ENCODE results near the gene ACOX3. TPM values are rescaled to one million over a fixed set of nuclear protein-coding genes. Genes with fewer than 3 reads are reported as not detected.

ACOX3 gene
- total and polyA plus RNA-seq, 10 of the 15 experiments (the other 5 are each of a cell fraction or from before 2014, with no cell fraction given), result 2.0 to 24.5 (median 14.0) TPM

- no peak for TF ChIP-seq ZBTB40 (IDR thresholded peaks at IDR 0.05; ENCODE audit: borderline replicate concordance)
- no peak for TF ChIP-seq ZZZ3 (IDR thresholded peaks at IDR 0.05; ENCODE audit: control insufficient read depth, insufficient read length, low read depth)
- TF ChIP-seq FOXM1 (IDR thresholded peaks at IDR 0.05; ENCODE audit: low read depth, low read length), result no peak
- no peak for TF ChIP-seq RCOR1 (conservative IDR thresholded peaks at IDR 0.05; ENCODE audit: low read depth, low read length)
- no peak for TF ChIP-seq ETV6 (conservative IDR thresholded peaks at IDR 0.05 in 1 of 2, IDR thresholded peaks at IDR 0.05 in 1 of 2; ENCODE audit: borderline replicate concordance in 1 of 2, low read depth in 1 of 2)
These were observed 39.7 kb downstream of the ACOX3 start (continued) for GRCh38 chr4:8400632-8401325.

GRCh38 chr4:8399298-8399697, 41.2 kb downstream of the ACOX3 start:
- intact Hi-C loops (cut with micrococcal nuclease; ENCODE audit: unreplicated experiment), result no loop called here
- WGBS (ENCODE audit: insufficient coverage, insufficient replicate concordance, low lambda C conversion rate, missing lambda C conversion rate), result 97% methylated on average over 15 of the region's 15 CpGs
- no TSS peak for BruUV-seq (replicated peaks)
- Histone ChIP-seq H3K4me3 (no peak overlapping the region), H3K9me3 (replicated peaks; ENCODE audit: control insufficient read depth, insufficient read depth, low read length) (no peaks in the 10 kb centered on the region), H3K36me3 (ENCODE audit: control insufficient read depth in 2 of 2, insufficient read depth in 2 of 2, low read length in 1 of 2) (peaks cover 0 to 3% of the 10 kb centered on the region in 2 experiments; a peak in 1 of 4 replicates), H3K4me2 (ENCODE audit: control insufficient read depth, insufficient read depth) (no peak overlapping the region), H3K79me2 (ENCODE audit: control insufficient read depth, insufficient read depth, low read length) (no peaks in the 10 kb centered on the region), H3K27me3 (replicated peaks in 1 of 2; ENCODE audit: control insufficient read depth in 2 of 2, insufficient read depth in 2 of 2, low read length in 1 of 2) (no peaks in the 10 kb centered on the region), H3K27ac (ENCODE audit: control insufficient read depth, insufficient read depth) (no peak overlapping the region), H3K9ac (ENCODE audit: control insufficient read depth, insufficient read depth, low read length) (no peak overlapping the region), H4K20me1 (ENCODE audit: control insufficient read depth, insufficient read depth) (no peaks in the 10 kb centered on the region), H3K4me1 (ENCODE audit: control insufficient read depth, insufficient read depth, low read length) (no peaks in the 10 kb centered on the region), H2AFZ (ENCODE audit: control insufficient read depth, low read depth, low read length) (no peak overlapping the region)
- RAD21 ChIA-PET (ENCODE audit: unreplicated experiment), result no interaction called here
- ATAC-seq (no peak), FAIRE-seq (no peak), DNase-seq (ENCODE audit: low read depth, low spot score) (no peak)
- POLR2A ChIA-PET, result no interaction called here
- in situ Hi-C loops (cut with MboI), result no loop called here
- SMC1A ChIA-PET (ENCODE audit: uncharacterized antibody, unreplicated experiment), result no interaction called here
- CTCF ChIA-PET, result interaction anchor here (3.8 kb wide), 1 partner anchor 223 kb away, joined by 22 read pairs; no protein-coding TSS in a partner anchor
- TF ChIP-seq SRF (IDR thresholded peaks at IDR 0.05; ENCODE audit: low read depth in 2 of 2, low read length in 2 of 2) (no peak), BCLAF1 (IDR thresholded peaks at IDR 0.05) (no peak), USF1 (IDR thresholded peaks at IDR 0.05; ENCODE audit: borderline replicate concordance, extremely low read length, insufficient read depth, low read depth, low read length) (no peak), ZZZ3 (IDR thresholded peaks at IDR 0.05; ENCODE audit: control insufficient read depth, insufficient read length, low read depth) (no peak), ZNF384 (IDR thresholded peaks at IDR 0.05; ENCODE audit: borderline replicate concordance, low read depth, low read length) (no peak), MYB (IDR thresholded peaks at IDR 0.05; ENCODE audit: borderline replicate concordance, low read depth, low read length) (no peak), DPF2 (IDR thresholded peaks at IDR 0.05) (no peak), STAT1 (conservative IDR thresholded peaks at IDR 0.05) (no peak)
